Fibroblast of the aortic adventitia (primary cell): Measurements from ENCODE around the gene HSD3B1. TPM values are rescaled to one million over a fixed set of nuclear protein-coding genes. Genes with fewer than 3 reads are reported as not detected.

Experiments
- DNase-seq: peaks from one replicate; pipeline ENCODE4 v3.0.0-alpha.2; 2010; ENCODE audit warnings: low read depth
- H3K4me3 ChIP-seq: 2 replicates; pipeline ENCODE4 v1.5.1; 2011; ENCODE audit warnings: low read depth, mild to moderate bottlenecking, control low read depth, low read length, moderate library complexity
- total RNA-seq: library from RNA; depleted of rRNA; stranded (reverse); fragments of >200 nt; gene quantifications from 2 replicates; pipeline ENCODE4 v1.2.3, GENCODE V29; 2012; ENCODE audit warnings: low replicate concordance
- TF ChIP-seq, protein P1 (sequence below): IDR thresholded peaks from 2 replicates; pipeline ENCODE4 v1.5.1; 2011; ENCODE audit warnings: mild to moderate bottlenecking, low read length, control low read depth, inconsistent platforms; ENCODE audit not compliant: insufficient read depth

HSD3B1 gene
- total RNA-seq, 1 donor = not detected

DNA sequence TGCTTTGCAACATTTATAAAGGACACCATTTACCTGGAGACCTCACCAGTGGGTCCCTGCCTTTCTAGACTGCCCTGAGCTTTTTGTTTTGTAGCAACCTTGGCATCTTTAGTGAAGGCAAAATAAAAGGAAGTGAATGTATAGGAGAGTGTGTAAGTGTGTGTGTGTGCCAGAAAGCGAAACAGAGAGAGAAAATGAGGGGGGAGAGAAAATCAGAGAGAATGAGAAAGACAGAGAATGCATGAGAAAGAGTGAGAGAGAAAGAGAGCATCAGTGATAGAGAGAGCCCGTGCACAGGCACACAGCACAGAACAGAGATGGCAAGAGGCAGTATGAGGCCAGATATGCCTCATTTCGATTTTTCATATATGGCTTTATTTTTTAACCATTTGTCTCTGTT is 57.5 kb downstream of the HSD3B1 start:
- no peak overlapping the region for H3K4me3 ChIP-seq
- DNase-seq = no peak
- TF ChIP-seq, protein P1, sequence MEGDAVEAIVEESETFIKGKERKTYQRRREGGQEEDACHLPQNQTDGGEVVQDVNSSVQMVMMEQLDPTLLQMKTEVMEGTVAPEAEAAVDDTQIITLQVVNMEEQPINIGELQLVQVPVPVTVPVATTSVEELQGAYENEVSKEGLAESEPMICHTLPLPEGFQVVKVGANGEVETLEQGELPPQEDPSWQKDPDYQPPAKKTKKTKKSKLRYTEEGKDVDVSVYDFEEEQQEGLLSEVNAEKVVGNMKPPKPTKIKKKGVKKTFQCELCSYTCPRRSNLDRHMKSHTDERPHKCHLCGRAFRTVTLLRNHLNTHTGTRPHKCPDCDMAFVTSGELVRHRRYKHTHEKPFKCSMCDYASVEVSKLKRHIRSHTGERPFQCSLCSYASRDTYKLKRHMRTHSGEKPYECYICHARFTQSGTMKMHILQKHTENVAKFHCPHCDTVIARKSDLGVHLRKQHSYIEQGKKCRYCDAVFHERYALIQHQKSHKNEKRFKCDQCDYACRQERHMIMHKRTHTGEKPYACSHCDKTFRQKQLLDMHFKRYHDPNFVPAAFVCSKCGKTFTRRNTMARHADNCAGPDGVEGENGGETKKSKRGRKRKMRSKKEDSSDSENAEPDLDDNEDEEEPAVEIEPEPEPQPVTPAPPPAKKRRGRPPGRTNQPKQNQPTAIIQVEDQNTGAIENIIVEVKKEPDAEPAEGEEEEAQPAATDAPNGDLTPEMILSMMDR = no peak

Other genes starting within 250 kb of the HSD3B1 start
- not detected in 2 replicates for gene HAO2, start 138.4 kb upstream of the HSD3B1 start, total RNA-seq
- gene HSD3B2, start 92.1 kb upstream of the HSD3B1 start, total RNA-seq = not detected in 2 replicates
- 4.4 and 7.3 TPM in 2 replicates for gene ZNF697, start 141.1 kb downstream of the HSD3B1 start, total RNA-seq
- gene PHGDH, start 204.7 kb downstream of the HSD3B1 start, total RNA-seq = 246 and 430 TPM in 2 replicates